ENCODE data around the gene SEMA6A. TPM values are rescaled to one million over a fixed set of nuclear protein-coding genes. Genes with fewer than 3 reads are reported as not detected.
A peak's percentile ranks its signal among the peaks of the same experiment; 100 is the strongest.

The SEMA6A gene
- total and polyA plus RNA-seq, 2 of the 13 experiments (the other 11 are each of a cell fraction or from before 2014, with no cell fraction given): 5.1 to 6.5 TPM

- TF ChIP-seq, protein P1, sequence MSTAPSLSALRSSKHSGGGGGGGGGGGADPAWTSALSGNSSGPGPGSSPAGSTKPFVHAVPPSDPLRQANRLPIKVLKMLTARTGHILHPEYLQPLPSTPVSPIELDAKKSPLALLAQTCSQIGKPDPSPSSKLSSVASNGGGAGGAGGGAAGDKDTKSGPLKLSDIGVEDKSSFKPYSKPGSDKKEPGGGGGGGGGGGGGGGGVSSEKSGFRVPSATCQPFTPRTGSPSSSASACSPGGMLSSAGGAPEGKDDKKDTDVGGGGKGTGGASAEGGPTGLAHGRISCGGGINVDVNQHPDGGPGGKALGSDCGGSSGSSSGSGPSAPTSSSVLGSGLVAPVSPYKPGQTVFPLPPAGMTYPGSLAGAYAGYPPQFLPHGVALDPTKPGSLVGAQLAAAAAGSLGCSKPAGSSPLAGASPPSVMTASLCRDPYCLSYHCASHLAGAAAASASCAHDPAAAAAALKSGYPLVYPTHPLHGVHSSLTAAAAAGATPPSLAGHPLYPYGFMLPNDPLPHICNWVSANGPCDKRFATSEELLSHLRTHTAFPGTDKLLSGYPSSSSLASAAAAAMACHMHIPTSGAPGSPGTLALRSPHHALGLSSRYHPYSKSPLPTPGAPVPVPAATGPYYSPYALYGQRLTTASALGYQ (CRISPR knock-in tag; IDR thresholded peaks at IDR 0.05): peak; percentile 99
- TF ChIP-seq TAF1 (CRISPR knock-in tag; IDR thresholded peaks at IDR 0.05) (no peak), ZBTB38 (CRISPR knock-in tag; IDR thresholded peaks at IDR 0.05) (no peak), PITX1 (CRISPR knock-in tag; IDR thresholded peaks at IDR 0.05) (peak; percentile 98), SIX4 (CRISPR knock-in tag; IDR thresholded peaks at IDR 0.05) (peak; percentile 95), MIXL1 (CRISPR knock-in tag; IDR thresholded peaks at IDR 0.05) (peak; percentile 99), CCDC6 (CRISPR knock-in tag; IDR thresholded peaks at IDR 0.05) (0 out of 2 replicates have a peak, but pooled peaks have one; percentile 29), MLXIP (CRISPR knock-in tag; IDR thresholded peaks at IDR 0.05; ENCODE audit: borderline replicate concordance) (0 out of 2 replicates have a peak, but pooled peaks have one; percentile 31), ZFP36 (IDR thresholded peaks at IDR 0.05; ENCODE audit: borderline replicate concordance, low read depth, low read length, partially characterized antibody) (peak; percentile 8), ATF6 (CRISPR knock-in tag; conservative IDR thresholded peaks at IDR 0.05) (no peak), SATB2 (CRISPR knock-in tag; IDR thresholded peaks at IDR 0.05) (peak; percentile 70; the same call in 1 of the 2 replicates), ZNF850 (CRISPR knock-in tag; conservative IDR thresholded peaks at IDR 0.05) (no peak), ATF7-NPFF (CRISPR knock-in tag; IDR thresholded peaks at IDR 0.05; ENCODE audit: low read depth) (no peak), TCF7L2 (IDR thresholded peaks at IDR 0.05; ENCODE audit: low read depth, low read length) (peak; percentile 95), ZNF382 (CRISPR knock-in tag; IDR thresholded peaks at IDR 0.05; ENCODE audit: borderline replicate concordance) (no peak)
- TF ChIP-seq, protein P2, sequence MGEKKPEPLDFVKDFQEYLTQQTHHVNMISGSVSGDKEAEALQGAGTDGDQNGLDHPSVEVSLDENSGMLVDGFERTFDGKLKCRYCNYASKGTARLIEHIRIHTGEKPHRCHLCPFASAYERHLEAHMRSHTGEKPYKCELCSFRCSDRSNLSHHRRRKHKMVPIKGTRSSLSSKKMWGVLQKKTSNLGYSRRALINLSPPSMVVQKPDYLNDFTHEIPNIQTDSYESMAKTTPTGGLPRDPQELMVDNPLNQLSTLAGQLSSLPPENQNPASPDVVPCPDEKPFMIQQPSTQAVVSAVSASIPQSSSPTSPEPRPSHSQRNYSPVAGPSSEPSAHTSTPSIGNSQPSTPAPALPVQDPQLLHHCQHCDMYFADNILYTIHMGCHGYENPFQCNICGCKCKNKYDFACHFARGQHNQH (CRISPR knock-in tag; IDR thresholded peaks at IDR 0.05): peak; percentile 28; the same call in 1 of the 2 replicates
- TF ChIP-seq, protein P3, sequence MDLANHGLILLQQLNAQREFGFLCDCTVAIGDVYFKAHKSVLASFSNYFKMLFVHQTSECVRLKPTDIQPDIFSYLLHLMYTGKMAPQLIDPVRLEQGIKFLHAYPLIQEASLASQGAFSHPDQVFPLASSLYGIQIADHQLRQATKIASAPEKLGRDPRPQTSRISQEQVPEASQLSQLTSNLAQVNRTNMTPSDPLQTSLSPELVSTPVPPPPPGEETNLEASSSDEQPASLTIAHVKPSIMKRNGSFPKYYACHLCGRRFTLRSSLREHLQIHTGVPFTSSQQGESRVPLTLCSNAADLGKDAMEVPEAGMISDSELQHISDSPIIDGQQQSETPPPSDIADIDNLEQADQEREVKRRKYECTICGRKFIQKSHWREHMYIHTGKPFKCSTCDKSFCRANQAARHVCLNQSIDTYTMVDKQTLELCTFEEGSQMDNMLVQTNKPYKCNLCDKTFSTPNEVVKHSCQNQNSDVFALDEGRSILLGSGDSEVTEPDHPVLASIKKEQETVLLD (CRISPR knock-in tag; IDR thresholded peaks at IDR 0.05; ENCODE audit: low read depth): no peak; the same call in 1 of the 2 replicates
- TF ChIP-seq, protein P4, sequence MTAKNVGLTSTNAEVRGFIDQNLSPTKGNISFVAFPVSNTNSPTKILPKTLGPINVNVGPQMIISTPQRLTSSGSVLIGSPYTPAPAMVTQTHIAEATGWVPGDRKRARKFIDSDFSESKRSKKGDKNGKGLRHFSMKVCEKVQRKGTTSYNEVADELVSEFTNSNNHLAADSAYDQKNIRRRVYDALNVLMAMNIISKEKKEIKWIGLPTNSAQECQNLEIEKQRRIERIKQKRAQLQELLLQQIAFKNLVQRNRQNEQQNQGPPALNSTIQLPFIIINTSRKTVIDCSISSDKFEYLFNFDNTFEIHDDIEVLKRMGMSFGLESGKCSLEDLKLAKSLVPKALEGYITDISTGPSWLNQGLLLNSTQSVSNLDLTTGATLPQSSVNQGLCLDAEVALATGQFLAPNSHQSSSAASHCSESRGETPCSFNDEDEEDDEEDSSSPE (CRISPR knock-in tag; IDR thresholded peaks at IDR 0.05): no peak
These were observed 41.7 kb downstream of the SEMA6A start (continued) for GRCh38 chr5:116532762-116533525.

All from HepG2 (cell line).